GM12864 (cell line): ENCODE data around the gene FOXD4L6.
"Not testable (repeated sequence)": the region's sequence is repeated elsewhere in the genome, so short reads cannot be mapped to it uniquely, and the experiment has no call there.

Experiments
- DNase-seq: peaks from one replicate; pipeline ENCODE4 v3.0.0-alpha.2; 2011; ENCODE audit warnings: low read depth
- H3K4me3 ChIP-seq: 2 replicates; pipeline ENCODE4 v1.5.1; 2011; ENCODE audit warnings: mild to moderate bottlenecking, low read depth, low read length, control low read depth

Gene FOXD4L6

GRCh38 chr9:41128581-41128980 is at the start of gene FOXD4L6:
TSS of gene FOXD4L6 (minus strand) at chr9:41128681. CDS start at chr9:41128383, 298 bp downstream.
- not testable (repeated sequence) for H3K4me3 ChIP-seq, DNase-seq

- H3K4me3 ChIP-seq, DNase-seq: not testable (repeated sequence)
Observed at GRCh38 chr9:41174994-41175393, 46.5 kb upstream of the FOXD4L6 start.

GRCh38 chr9:41150116-41150515 is 21.6 kb upstream of the FOXD4L6 start:
- DNase-seq, H3K4me3 ChIP-seq: not testable (repeated sequence)

GRCh38 chr9:41141878-41142277 is 13.4 kb upstream of the FOXD4L6 start:
- not testable (repeated sequence) for H3K4me3 ChIP-seq, DNase-seq

GRCh38 chr9:41126746-41127446 is 1.6 kb downstream of the FOXD4L6 start:
- H3K4me3 ChIP-seq, DNase-seq: not testable (repeated sequence)

GRCh38 chr9:41125936-41126335 is 2.5 kb downstream of the FOXD4L6 start:
- DNase-seq, H3K4me3 ChIP-seq: not testable (repeated sequence)

- DNase-seq, H3K4me3 ChIP-seq: not testable (repeated sequence)
Observed at GRCh38 chr9:41125109-41125658, 3.3 kb downstream of the FOXD4L6 start.

- not testable (repeated sequence) for H3K4me3 ChIP-seq, DNase-seq
Observed at GRCh38 chr9:41124250-41125108, 4.0 kb downstream of the FOXD4L6 start.

GRCh38 chr9:41123812-41124211 is 4.7 kb downstream of the FOXD4L6 start:
- H3K4me3 ChIP-seq, DNase-seq: not testable (repeated sequence)

GRCh38 chr9:41123396-41123795 is 5.1 kb downstream of the FOXD4L6 start:
- not testable (repeated sequence) for DNase-seq, H3K4me3 ChIP-seq

- H3K4me3 ChIP-seq = not testable (repeated sequence)
Observed at GRCh38 chr9:41120696-41121095, 7.8 kb downstream of the FOXD4L6 start.

GRCh38 chr9:41119719-41120118 is 8.8 kb downstream of the FOXD4L6 start:
- H3K4me3 ChIP-seq, DNase-seq: not testable (repeated sequence)

More at GRCh38 chr9:41120696-41121095, 7.8 kb downstream of the FOXD4L6 start:
- not testable (repeated sequence) for DNase-seq

GRCh38 chr9:41119311-41119710 is 9.2 kb downstream of the FOXD4L6 start:
- not testable (repeated sequence) for H3K4me3 ChIP-seq, DNase-seq

- DNase-seq, H3K4me3 ChIP-seq: not testable (repeated sequence)
Observed at GRCh38 chr9:41113348-41113747, 15.1 kb downstream of the FOXD4L6 start.

GRCh38 chr9:41111414-41111813 is 17.1 kb downstream of the FOXD4L6 start:
- not testable (repeated sequence) for H3K4me3 ChIP-seq, DNase-seq

GRCh38 chr9:41110913-41111312 is 17.6 kb downstream of the FOXD4L6 start:
- not testable (repeated sequence) for H3K4me3 ChIP-seq, DNase-seq

- DNase-seq, H3K4me3 ChIP-seq: not testable (repeated sequence)
Observed at GRCh38 chr9:41109253-41109652, 19.2 kb downstream of the FOXD4L6 start.

GRCh38 chr9:41108816-41109215 is 19.7 kb downstream of the FOXD4L6 start:
- not testable (repeated sequence) for H3K4me3 ChIP-seq, DNase-seq

- H3K4me3 ChIP-seq, DNase-seq: not testable (repeated sequence)
Observed at GRCh38 chr9:41106472-41107116, 21.9 kb downstream of the FOXD4L6 start.
